ENCODE measurements around the gene ITSN1.
A peak's percentile ranks its signal among the peaks of the same experiment; 100 is the strongest.

ITSN1 gene

GRCh38 chr21:33890187-33890586 lies 247.9 kb downstream of the ITSN1 start:
- Histone ChIP-seq H3K4me3 (ENCODE audit: low read length) (no peak overlapping the region), H3K36me3 (ENCODE audit: insufficient read depth, low read length) (no peaks in the 10 kb centered on the region), H2AFZ (ENCODE audit: low read depth, low read length) (no peak overlapping the region), H3K4me1 (ENCODE audit: insufficient read depth, low read length) (peaks cover 6% of the 10 kb centered on the region), H3K27me3 (ENCODE audit: insufficient read depth, low read length) (no peaks in the 10 kb centered on the region), H3K9me3 (ENCODE audit: low read length) (no peaks in the 10 kb centered on the region)

GRCh38 chr21:33892853-33893252 lies 250.6 kb downstream of the ITSN1 start:
- H2AFZ ChIP-seq (ENCODE audit: low read depth, low read length): no peak overlapping the region
- H3K4me1 ChIP-seq (ENCODE audit: insufficient read depth, low read length): peaks cover 6% of the 10 kb centered on the region
- H3K9me3 ChIP-seq (ENCODE audit: low read length): no peaks in the 10 kb centered on the region
- no peaks in the 10 kb centered on the region for H3K36me3 ChIP-seq (ENCODE audit: insufficient read depth, low read length)
- no peaks in the 10 kb centered on the region for H3K27me3 ChIP-seq (ENCODE audit: insufficient read depth, low read length)
- H3K4me3 ChIP-seq (ENCODE audit: low read length): no peak overlapping the region

DNA sequence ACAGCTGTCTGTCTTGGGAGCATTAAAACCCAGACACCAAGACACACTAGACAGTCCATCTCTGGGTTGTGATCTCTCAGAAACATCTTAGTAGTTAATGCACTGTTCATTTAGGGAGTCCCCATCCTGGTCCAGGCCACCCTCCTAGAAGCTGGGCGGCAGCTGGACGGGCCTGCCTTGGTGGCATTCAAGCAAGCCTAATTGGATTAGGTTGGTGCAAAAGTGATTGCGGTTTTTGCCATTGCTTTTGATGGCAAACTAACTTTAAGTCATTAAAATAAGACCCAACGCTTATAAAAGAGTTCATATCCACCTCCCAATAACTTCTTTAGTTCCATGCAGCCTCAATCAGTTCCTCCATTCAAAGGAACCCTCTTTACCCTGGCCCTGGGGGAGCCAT lies 251.6 kb downstream of the ITSN1 start:
- Histone ChIP-seq H3K4me3 (ENCODE audit: low read length) (no peak overlapping the region), H3K4me1 (ENCODE audit: insufficient read depth, low read length) (peaks cover 14% of the 10 kb centered on the region), H3K36me3 (ENCODE audit: insufficient read depth, low read length) (no peaks in the 10 kb centered on the region), H2AFZ (ENCODE audit: low read depth, low read length) (peak overlapping the region; percentile 82), H3K27me3 (ENCODE audit: insufficient read depth, low read length) (no peaks in the 10 kb centered on the region), H3K9me3 (ENCODE audit: low read length) (no peaks in the 10 kb centered on the region)

- Histone ChIP-seq H3K36me3 (ENCODE audit: insufficient read depth, low read length) (no peaks in the 10 kb centered on the region), H3K4me3 (ENCODE audit: low read length) (peak overlapping the region; percentile 12), H3K27me3 (ENCODE audit: insufficient read depth, low read length) (no peaks in the 10 kb centered on the region), H2AFZ (ENCODE audit: low read depth, low read length) (peak overlapping the region; percentile 82), H3K9me3 (ENCODE audit: low read length) (no peaks in the 10 kb centered on the region), H3K4me1 (ENCODE audit: insufficient read depth, low read length) (peaks cover 18% of the 10 kb centered on the region)
Observed at GRCh38 chr21:33894736-33895288, 252.5 kb downstream of the ITSN1 start.

- Histone ChIP-seq H3K4me3 (ENCODE audit: low read length) (no peak overlapping the region), H3K4me1 (ENCODE audit: insufficient read depth, low read length) (peaks cover 18% of the 10 kb centered on the region), H3K36me3 (ENCODE audit: insufficient read depth, low read length) (peaks cover 2% of the 10 kb centered on the region), H3K27me3 (ENCODE audit: insufficient read depth, low read length) (no peaks in the 10 kb centered on the region), H3K9me3 (ENCODE audit: low read length) (no peaks in the 10 kb centered on the region), H2AFZ (ENCODE audit: low read depth, low read length) (no peak overlapping the region)
Observed at GRCh38 chr21:33895356-33895755, 253.1 kb downstream of the ITSN1 start.

- no peaks in the 10 kb centered on the region for H3K27me3 ChIP-seq (ENCODE audit: insufficient read depth, low read length)
- H3K4me3 ChIP-seq (ENCODE audit: low read length): no peak overlapping the region
- no peaks in the 10 kb centered on the region for H3K9me3 ChIP-seq (ENCODE audit: low read length)
- H3K4me1 ChIP-seq (ENCODE audit: insufficient read depth, low read length): peaks cover 18% of the 10 kb centered on the region
- H3K36me3 ChIP-seq (ENCODE audit: insufficient read depth, low read length): peaks cover 3% of the 10 kb centered on the region
- no peak overlapping the region for H2AFZ ChIP-seq (ENCODE audit: low read depth, low read length)
Observed at GRCh38 chr21:33896691-33897090, 254.4 kb downstream of the ITSN1 start.

DNA sequence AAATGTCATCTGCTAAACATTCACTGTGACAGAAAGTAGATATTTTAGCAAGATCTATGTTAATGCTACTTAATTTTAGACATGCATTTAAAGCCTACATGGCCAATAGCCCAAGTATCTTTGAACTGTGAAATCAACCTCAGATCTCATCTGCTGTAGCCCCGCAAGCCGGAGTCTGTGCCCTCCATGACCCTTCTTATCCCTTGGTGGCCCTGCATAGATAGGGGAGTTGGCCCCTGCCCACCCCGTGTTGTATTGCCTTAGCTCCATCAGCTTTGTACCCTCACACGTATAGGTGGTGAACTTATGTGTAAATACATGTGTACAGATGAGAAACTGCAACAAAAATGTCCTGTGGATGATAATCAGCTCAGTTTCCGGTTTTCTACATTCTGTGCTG lies 254.8 kb downstream of the ITSN1 start:
- H3K4me1 ChIP-seq (ENCODE audit: insufficient read depth, low read length): peaks cover 18% of the 10 kb centered on the region
- peaks cover 7% of the 10 kb centered on the region for H3K36me3 ChIP-seq (ENCODE audit: insufficient read depth, low read length)
- no peak overlapping the region for H3K4me3 ChIP-seq (ENCODE audit: low read length)
- no peaks in the 10 kb centered on the region for H3K9me3 ChIP-seq (ENCODE audit: low read length)
- H2AFZ ChIP-seq (ENCODE audit: low read depth, low read length): no peak overlapping the region
- H3K27me3 ChIP-seq (ENCODE audit: insufficient read depth, low read length): no peaks in the 10 kb centered on the region

DNA sequence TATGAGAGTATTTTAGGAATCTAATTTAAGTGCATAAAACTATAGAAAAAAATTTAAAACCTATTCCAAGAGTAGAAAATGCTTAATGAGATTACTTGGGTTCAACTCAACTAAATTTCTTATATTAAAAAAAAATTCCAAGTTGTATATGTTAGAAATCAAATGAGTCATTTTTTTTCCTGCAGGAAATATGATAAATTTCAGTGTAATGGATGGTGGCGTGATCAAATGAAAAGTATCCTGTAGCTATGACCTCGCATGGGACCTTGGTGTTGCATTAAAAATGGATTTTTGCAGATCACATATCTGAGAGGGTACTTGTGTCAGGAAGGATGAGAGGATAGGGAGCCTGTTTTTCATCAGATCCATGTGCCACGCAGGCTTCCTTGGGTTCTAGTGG lies 255.4 kb downstream of the ITSN1 start:
- H3K4me3 ChIP-seq (ENCODE audit: low read length): no peak overlapping the region
- no peaks in the 10 kb centered on the region for H3K9me3 ChIP-seq (ENCODE audit: low read length)
- H3K27me3 ChIP-seq (ENCODE audit: insufficient read depth, low read length): no peaks in the 10 kb centered on the region
- H2AFZ ChIP-seq (ENCODE audit: low read depth, low read length): no peak overlapping the region
- H3K4me1 ChIP-seq (ENCODE audit: insufficient read depth, low read length): peaks cover 18% of the 10 kb centered on the region
- H3K36me3 ChIP-seq (ENCODE audit: insufficient read depth, low read length): peaks cover 14% of the 10 kb centered on the region

- no peak overlapping the region for H3K4me3 ChIP-seq (ENCODE audit: low read length)
- no peaks in the 10 kb centered on the region for H3K9me3 ChIP-seq (ENCODE audit: low read length)
- no peak overlapping the region for H2AFZ ChIP-seq (ENCODE audit: low read depth, low read length)
- H3K36me3 ChIP-seq (ENCODE audit: insufficient read depth, low read length): peaks cover 21% of the 10 kb centered on the region
- peaks cover 18% of the 10 kb centered on the region for H3K4me1 ChIP-seq (ENCODE audit: insufficient read depth, low read length)
- H3K27me3 ChIP-seq (ENCODE audit: insufficient read depth, low read length): no peaks in the 10 kb centered on the region
Observed at GRCh38 chr21:33898586-33898985, 256.3 kb downstream of the ITSN1 start.

DNA sequence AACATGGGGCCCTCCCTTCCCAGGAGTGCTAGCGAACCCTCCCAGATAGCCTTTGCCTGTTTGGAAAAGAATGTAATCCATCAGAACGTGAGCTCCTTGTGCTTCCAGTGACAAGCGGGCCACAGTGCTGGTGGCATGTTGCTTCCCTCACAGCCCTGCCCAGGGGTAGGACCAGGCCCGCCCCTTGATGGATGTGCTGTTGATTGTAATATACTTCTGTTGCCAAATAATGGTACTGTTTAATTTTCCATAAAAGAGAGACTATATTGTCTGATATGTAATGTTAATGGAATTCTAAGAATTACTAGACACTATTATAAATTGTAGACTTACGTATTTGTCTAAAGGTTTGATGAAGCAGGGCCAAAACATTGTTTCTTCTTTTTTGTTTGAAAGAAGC lies 256.9 kb downstream of the ITSN1 start:
- Histone ChIP-seq H3K27me3 (ENCODE audit: insufficient read depth, low read length) (no peaks in the 10 kb centered on the region), H2AFZ (ENCODE audit: low read depth, low read length) (no peak overlapping the region), H3K4me3 (ENCODE audit: low read length) (no peak overlapping the region), H3K4me1 (ENCODE audit: insufficient read depth, low read length) (peaks cover 16% of the 10 kb centered on the region), H3K9me3 (ENCODE audit: low read length) (no peaks in the 10 kb centered on the region), H3K36me3 (ENCODE audit: insufficient read depth, low read length) (peaks cover 27% of the 10 kb centered on the region)

DNA sequence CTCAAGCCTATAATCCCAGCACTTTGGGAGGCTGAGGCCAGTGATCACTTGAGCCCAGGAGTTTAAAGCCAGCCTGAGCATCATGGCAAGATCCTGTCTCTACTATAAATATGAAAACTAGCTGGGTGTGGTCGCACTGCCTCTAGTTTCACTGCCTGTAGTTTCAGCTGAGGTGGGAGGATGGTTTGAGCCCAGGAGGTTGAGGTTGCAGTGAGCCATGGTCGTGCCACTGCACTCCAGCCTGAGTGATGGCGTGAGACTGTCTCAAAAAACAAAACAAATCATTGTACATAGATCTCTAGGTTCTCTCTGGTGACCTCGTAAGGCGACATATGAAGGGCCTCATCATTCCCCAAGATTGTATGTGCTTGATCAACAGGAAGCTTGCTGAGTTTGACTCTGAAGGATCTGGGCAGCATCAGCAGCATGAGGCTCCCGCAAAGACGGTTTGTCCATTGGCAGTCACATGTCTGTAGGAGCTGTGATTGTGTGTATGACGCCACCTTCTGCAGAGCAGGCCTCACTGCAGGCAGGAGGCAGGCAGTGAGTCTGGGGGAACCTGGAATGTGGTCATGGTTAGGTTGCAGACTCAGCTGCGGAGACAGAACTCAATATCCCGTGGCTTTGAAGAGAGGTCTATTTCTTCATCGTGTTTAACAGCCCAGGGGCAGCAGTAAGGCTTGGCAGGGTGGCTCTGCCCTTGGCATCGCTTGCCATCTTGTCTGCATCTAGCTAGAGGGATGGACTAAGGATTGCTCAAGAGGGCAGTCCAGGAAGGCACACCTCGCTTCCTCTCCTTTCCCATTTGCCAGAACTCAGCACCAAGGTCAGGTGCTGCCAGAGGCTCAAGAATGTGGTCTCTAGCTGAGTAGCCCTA lies 259.3 kb downstream of the ITSN1 start:
- H2AFZ ChIP-seq (ENCODE audit: low read depth, low read length): no peak overlapping the region
- no peaks in the 10 kb centered on the region for H3K9me3 ChIP-seq (ENCODE audit: low read length)
- no peak overlapping the region for H3K4me3 ChIP-seq (ENCODE audit: low read length)
- H3K4me1 ChIP-seq (ENCODE audit: insufficient read depth, low read length): peaks cover 12% of the 10 kb centered on the region
- no peaks in the 10 kb centered on the region for H3K27me3 ChIP-seq (ENCODE audit: insufficient read depth, low read length)
- H3K36me3 ChIP-seq (ENCODE audit: insufficient read depth, low read length): peaks cover 47% of the 10 kb centered on the region

- Histone ChIP-seq H3K4me1 (ENCODE audit: insufficient read depth, low read length) (peaks cover 12% of the 10 kb centered on the region), H3K36me3 (ENCODE audit: insufficient read depth, low read length) (peaks cover 54% of the 10 kb centered on the region), H2AFZ (ENCODE audit: low read depth, low read length) (no peak overlapping the region), H3K27me3 (ENCODE audit: insufficient read depth, low read length) (no peaks in the 10 kb centered on the region), H3K9me3 (ENCODE audit: low read length) (no peaks in the 10 kb centered on the region), H3K4me3 (ENCODE audit: low read length) (no peak overlapping the region)
Observed at GRCh38 chr21:33902349-33902748, 260.0 kb downstream of the ITSN1 start.

DNA sequence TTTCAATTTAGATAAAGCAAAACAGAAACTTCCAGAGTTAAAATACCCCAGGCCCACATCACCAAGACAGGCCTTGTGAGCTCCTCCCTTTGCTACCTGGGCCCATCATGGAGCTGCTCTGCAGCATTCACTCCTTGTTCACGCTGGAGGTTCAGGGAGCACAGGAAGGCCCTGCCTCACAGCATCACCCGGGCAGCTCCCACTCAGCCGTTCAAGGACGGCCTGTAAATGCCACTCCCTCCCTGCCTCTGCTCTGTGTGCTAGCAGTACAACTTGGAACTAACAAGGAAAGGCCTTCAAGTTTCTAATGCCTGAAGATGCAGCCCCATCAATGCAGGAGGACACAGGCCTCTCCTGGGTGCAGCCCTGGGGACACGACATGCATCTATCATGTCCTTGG lies 261.7 kb downstream of the ITSN1 start:
- Histone ChIP-seq H3K27me3 (ENCODE audit: insufficient read depth, low read length) (no peaks in the 10 kb centered on the region), H3K4me3 (ENCODE audit: low read length) (no peak overlapping the region), H2AFZ (ENCODE audit: low read depth, low read length) (no peak overlapping the region), H3K9me3 (ENCODE audit: low read length) (no peaks in the 10 kb centered on the region), H3K4me1 (ENCODE audit: insufficient read depth, low read length) (peaks cover 2% of the 10 kb centered on the region), H3K36me3 (ENCODE audit: insufficient read depth, low read length) (peaks cover 70% of the 10 kb centered on the region)
